HG02973 (cell line): Measurements from ENCODE around the gene ADRA2A.

ENCODE experiments used
- ATAC-seq: cut with Tn5 transposase; IDR thresholded peaks from one replicate; pipeline ENCODE4 v1.9.1; 2021; ENCODE audit warnings: moderate library complexity; ENCODE audit not compliant: unreplicated experiment

Gene ADRA2A

GRCh38 chr10:111109501-111110242, 32.8 kb downstream of the ADRA2A start:
- ATAC-seq: no peak

DNA sequence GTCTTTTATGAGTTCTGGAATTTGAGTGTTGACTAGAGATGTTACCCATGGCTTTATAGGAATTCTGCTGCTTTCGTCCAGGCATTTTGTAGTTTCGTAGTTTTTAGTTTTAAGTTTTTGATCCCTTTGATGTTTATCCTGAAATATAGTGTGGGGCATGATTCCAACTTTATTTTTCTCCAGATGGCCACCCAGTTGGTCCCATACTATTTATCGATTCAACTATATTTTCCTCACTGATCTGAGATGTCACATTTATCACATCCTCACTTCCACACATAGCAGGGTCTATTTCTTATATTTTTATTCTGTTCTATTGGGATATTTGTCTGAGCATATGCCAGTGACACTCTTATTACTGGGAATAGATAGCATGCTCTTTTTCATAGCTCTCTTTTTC, 33.9 kb downstream of the ADRA2A start:
- no peak for ATAC-seq

GRCh38 chr10:111112333-111112732, 35.5 kb downstream of the ADRA2A start:
- no peak for ATAC-seq

DNA sequence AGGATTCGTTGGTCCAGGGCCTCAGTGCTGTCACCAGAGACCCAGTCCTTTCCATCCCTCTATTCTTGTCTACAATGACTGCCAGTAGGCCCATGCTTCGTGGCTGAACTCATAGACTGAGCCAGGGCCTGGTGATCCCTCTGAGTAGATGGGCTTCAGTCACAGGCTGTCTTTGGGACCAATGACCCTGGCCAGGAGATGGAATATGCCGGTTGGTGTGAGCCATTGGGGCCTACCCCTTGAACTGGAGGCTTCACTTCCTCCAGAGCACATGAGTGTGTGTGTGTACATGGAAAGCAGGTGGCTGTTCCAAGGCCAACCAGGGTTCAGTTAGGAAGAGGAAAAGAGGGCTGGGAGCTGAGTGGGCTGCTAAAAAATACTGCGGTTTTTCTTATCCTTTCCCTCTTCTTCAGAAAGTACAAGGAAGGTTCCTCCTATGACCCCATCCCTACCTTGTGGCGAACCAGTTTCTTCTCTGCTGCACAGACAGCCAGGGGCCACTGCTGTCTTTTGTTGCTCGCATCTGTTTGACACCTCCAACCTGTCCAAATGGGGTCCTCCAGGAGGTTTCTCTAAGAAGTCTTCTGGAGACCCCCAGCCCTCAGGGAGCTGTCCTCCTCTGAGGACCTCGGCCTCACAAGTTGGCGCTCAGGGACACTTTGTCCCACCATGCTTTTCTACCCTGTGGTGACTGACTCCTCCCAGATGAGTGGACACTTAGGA, 36.6 kb downstream of the ADRA2A start:
- no peak for ATAC-seq

DNA sequence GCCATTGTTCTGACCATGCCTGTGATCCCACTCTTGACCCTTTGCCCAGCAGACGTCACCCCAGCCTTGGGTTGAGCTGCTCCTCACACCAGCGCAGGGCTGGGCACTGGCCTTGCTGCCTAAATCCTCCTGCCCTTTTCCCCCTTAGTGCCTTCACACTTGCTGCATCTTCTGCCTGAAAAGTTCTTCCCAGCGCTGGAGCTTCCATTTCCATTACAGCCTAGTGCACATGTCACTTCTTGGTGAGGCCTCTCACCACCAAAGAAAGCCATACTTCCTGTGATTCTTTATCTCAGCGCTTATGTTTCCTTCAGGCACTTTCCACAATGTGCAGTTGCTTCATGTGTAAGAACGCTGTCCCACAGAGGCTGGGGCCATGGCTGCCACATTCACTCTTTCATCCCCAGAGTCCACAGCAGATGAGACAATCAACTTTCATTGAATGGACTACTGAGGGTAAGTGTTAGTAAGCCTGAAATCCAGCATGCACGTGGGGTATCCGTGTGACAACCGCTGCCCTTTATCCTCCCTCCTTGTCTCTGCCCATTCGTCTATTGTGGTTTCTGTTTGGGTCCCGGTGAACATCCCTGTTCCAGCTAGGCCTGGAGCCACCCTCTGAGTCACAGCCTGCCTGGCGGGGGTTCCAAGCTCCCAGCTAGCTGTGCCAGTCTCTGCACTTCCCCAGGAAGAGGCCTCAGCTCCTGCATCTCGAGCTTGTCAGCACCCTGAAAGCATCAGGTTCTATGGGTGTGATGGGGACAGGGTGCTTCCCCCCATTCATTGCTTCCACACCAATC, 37.3 kb downstream of the ADRA2A start:
- ATAC-seq: no peak

DNA sequence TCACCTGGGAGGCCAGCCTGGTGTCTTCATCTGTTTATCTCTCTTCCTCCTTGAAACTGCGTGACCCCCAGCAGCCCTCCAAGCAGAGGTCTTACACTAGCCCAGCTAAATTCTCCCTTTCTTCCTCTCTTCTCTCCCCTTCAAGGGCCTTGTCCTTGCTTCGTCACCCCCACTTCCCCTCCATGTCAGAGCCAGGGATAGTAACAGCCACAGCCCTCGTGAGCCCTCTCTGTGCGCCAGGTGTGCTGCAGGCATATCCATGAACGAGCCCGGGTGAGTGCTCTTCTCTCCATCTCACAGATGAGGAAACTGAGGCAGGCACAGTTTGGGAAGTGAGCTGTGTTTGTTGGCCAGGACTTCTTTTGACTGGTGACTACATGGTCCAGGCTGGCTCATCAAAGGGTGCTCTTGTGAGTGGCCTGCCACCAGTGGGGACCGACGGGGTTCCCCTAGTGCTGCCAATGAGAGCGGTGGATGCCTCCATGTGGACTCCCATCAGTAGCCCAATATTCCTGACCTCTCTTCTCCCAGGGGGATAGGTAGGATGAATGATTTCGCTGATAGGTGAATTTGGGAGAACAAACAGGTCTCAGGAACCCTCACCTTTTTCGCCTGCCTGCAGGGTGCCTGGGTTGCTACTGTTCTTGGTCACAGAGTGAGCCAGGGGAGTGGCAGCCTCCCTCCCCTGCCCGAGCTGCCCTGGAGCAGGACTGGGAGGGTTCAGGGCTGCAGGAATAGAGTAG, 38.1 kb downstream of the ADRA2A start:
- ATAC-seq: no peak

DNA sequence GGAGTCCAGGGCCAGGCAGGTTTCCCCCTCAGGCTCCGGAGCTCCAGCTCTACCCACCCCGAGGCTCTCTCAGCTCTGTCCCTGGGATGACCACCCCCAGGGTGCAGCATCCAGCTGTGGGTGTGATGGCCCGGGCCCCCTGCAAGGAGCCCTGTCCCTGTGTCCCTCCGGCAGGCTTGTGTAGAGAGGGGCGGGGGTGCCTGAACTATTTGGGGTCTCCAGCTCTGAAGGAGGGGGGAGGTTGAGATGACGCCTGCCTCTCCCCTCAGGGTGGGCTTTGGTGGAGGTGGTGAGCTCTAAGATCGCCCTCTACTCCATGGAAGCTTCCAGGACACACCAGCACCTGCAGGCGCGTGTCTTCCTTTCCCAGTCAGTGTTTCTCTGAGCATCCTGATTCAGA, 39.4 kb downstream of the ADRA2A start:
- no peak for ATAC-seq

GRCh38 chr10:111116762-111117445, 40.1 kb downstream of the ADRA2A start:
- ATAC-seq: no peak

DNA sequence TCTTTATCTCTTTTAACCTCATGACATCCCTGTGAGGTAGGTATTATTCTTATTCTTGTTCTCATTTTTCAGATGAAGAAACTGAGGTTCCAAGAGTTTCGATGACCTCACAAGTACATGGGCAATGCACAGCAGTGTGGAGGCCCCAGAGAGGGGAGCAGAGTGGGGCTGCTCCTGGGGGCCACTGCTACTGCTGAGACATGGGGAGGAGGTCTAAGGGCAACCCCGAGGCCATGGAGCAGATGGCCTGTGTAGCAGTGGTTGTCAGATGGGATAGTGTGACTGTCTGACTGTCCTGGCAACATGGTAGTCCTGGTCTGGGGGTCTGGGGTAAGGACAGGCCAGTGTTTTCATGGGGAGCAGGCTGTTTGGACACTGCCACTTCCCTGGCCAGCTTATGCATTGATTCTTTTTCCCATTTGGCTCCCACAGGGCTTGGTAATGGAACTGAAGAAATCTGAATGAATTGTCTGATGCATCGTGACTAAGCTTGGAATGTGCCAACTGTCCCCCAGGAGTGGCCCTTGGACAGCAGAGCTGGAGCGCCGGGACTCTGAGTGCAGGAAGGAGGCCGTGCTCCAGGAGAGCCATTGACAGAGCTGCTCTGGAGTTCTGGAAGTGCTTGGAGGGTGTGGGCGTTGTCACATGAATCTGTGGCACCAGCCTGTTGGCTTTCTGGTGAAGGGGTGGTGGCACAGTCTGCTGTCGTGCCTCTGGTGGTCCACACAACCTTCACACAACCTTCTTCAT, 40.9 kb downstream of the ADRA2A start:
- no peak for ATAC-seq

DNA sequence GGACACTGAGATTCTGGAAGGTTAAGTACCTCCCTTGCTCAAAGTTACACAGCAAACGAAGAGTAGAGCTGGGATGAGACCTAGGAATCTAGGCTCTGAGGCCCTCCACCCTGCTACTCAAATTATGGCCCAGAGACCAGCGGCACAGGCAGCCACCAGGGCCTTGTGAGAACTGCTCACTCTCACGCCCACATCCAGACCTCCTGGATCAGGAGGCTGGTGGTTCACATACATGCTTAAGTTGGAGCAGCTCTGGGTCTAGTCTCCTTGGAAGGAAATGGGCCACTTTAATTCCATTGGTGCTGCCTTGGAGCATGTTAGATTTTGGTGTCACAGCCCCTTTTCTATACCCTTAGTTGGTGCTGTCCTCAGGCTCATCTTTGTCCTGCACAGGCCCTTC, 41.9 kb downstream of the ADRA2A start:
- ATAC-seq: no peak

GRCh38 chr10:111119637-111120036, 42.8 kb downstream of the ADRA2A start:
- no peak for ATAC-seq

- ATAC-seq: no peak
Observed at GRCh38 chr10:111122127-111122526, 45.3 kb downstream of the ADRA2A start.

DNA sequence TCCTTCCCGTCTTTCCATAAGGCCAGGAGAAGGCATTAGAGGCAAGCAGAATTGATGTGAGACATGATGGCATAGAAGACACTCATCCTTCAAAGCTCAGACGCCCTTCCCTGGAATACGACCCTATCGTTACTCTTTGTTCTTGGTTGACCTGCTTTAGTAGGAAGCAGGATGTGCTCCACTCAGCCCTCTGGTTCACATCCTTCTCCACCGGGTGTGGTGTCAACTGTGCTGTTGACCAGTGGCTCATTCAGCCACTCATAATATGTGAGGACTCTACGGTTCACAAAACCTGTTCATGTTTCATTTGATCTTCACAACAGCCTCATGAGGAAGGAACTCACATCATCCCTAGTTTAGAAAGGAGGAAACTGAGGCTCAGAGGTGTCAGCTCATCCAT, 47.1 kb downstream of the ADRA2A start:
- ATAC-seq: no peak

GRCh38 chr10:111125102-111125501, 48.3 kb downstream of the ADRA2A start:
- no peak for ATAC-seq

DNA sequence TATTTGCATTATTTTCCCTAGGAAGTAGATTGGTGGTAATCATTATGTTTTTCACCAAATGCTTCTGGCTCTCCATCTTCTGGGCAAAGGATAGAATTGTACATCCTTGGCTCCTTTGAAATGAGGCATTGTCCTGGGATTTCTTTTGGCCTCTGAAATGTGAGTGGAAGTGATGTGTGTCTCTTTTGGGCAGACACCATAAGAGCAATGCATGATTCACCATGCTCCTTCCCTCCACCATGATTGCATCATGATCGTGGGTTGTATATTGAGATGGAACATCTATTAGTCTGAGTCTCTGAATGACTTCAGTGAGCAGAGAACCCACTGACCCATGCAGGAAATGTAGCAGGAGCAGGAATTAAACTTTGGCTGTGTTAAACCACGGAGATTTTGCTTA, 49.2 kb downstream of the ADRA2A start:
- ATAC-seq: no peak

DNA sequence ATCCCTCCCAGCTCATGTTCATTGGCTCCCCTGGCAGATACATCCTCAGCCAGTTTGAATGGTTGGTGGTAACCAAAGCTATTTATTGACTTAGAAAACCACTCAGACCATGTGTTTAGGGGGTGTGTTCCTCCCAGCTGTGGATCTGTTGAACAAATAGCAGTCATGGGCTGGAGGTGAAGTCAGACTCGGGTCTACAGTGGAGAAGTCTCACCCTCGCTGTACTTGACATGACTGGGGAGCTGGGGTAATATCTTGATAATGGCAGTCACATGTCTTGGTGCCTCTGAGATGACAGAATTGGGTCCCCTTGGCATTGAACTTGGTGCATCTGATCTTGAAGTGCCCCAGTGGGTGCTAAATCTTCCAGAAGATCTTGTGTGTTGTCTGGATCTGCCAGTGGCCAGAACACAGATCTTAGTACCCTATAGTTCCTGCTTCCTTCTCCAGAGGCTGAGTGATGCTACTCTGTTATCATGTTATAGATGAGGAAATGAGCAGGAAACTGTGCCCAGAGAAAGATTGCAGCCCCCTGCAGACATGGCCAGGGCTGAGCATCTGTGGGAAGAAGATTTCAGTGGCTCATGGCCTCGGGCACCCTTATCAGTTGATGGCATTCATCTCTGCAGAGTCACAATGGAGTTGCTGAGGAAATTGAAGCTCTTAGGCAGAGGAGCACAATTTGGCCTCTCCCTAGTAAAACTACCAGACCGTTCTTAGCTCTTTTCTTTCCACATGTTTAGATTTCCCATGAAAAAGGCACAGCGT, 50.4 kb downstream of the ADRA2A start:
- no peak for ATAC-seq

- no peak for ATAC-seq
Observed at GRCh38 chr10:111128331-111129180, 51.7 kb downstream of the ADRA2A start.

DNA sequence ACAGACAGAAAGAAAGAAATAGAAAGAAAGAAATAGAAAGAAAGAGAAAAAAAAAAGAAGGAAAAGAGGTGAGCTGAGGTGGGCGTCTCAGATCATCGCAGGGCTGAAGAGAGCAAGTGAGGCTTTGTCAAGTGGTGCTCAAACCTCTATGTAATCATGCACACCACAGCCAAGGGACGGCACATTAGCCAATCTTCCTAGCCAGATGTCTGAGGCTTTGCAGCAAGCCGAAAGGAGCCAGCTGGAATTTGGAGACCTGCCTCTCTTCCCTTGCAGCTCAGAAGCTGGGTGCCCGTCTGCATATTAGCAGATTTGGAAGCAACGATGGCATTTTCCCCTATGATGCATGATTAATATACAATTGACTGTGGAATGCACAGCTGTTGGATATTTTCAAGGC, 52.5 kb downstream of the ADRA2A start:
- no peak for ATAC-seq
